CD1c-positive myeloid dendritic cell (primary cell): ENCODE measurements around the gene PRMT3.
"Not testable (repeated sequence)": the region's sequence is repeated elsewhere in the genome, so short reads cannot be mapped to it uniquely, and the experiment has no call there.

ENCODE experiments used
- DNase-seq: peaks from one replicate; pipeline ENCODE4 v3.0.0-alpha.2; 2016; ENCODE audit errors: extremely low spot score

The PRMT3 gene

DNA sequence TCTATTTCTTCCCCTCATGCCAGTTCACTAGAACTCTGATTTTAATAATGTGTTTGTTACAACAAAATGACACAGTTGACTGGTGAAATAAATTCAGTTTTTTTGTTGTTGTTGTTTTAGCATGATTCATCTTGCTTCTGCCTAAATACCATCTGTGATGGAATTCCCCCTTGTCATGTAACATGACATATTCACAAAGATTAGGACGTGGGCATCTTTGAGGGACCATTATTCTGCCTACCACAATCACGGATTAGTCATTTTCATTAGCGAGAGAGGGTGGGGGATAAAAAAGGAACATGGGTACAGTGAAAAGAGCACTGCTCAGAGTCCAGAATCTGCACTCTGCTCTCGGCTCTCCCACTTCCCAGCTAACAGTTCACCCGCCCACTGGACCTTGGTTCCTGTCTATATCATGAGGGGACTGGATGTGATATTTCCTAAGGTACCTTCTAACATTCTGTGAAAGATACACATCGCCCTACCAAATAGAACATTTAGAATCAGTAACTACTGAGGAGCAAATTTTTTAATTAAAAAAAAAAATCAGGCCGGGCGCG lies 12.7 kb upstream of the PRMT3 start:
- peak; percentile 60 for DNase-seq

DNA sequence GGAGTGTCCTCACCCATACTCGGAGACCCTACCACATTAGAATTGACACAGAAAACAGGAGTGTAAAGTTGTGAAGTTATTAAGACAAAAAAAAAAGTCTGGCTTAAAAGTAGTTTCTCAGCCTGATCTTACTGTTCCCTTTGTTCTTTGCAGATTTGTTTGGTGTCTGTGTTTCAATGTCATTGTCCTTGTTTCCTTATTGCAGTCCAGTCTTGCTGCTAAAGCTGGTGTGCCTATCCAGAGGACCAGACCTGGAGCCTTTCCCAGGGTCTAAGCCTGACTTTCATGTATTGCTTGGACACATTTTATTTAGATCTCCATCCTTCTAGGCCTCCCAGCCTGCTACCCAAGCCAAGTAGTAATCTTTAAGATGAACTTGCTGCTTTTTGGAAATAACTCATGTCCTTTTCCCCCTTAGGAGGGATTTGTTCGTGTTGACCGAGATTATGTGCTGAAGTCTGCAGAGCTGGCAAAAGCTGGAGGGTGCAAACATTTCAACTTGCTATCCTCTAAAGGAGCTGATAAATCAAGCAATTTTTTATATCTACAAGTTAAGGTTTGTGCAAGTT lies 11.3 kb upstream of the PRMT3 start:
- no peak for DNase-seq

DNA sequence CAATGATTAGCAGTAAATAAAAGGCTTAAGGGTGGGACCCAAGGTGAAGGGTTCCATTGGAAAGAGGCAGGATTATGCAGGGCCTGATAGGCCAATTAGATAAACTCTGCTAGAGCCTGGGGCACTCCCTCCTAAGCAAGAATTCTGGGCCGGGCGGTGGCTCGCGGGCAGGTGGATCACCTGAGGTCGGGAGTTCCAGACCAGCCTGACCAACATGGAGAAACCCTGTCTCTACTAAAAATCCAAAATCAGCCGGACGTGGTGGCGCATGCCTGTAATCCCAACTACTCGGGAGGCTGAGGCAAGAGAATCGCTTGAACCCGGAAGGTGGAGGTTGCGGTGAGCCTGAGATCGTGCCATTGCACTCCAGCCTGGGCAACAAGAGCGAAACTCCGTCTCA lies 1.5 kb upstream of the PRMT3 start:
- not testable (repeated sequence) for DNase-seq

DNA sequence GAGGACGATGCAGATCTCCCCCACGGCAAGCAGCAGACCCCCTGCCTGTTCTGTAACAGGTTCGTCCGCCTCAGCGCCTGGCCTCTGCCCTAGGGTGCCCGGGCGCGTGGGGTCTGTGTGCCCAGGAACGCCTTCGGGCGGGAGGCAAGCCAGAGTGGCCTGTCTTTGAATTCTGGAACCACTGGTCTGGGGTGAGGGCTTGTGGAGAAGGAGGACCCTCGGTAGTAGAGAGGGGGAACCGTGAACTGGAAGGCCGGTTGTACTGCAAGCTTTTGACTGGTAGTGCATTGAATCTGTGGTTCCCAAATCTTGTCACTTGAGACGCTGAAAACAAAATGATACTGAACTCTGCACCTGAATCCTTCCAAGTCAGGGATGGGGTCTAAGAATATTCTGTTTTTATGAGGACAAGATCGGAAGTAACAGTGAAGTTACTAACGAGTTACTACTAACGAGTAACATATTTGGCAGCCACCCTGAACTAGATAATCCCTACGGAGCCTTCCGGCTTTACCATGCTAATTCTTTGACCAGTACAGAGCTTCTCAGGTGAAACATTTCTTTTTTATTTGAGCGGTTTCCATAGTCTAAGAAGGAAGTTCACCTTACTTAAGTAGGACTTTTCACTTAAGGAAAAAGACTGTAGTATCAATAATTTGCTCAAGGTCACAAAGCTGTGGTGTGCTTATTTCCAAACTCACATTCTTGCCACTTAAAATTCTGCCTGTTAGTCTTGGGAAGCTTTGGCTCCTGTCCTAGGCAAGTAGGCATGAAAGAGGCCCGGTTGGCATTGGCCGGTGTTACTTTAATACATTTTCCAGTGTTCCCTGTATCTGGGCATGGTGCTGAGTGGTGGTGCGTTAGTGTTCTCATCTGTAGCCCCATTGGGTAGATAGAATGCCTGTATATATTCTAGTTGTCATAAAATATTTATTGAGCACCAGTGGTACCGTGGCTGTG lies 860 bp downstream of the PRMT3 start:
- DNase-seq, result peak; percentile 12

DNA sequence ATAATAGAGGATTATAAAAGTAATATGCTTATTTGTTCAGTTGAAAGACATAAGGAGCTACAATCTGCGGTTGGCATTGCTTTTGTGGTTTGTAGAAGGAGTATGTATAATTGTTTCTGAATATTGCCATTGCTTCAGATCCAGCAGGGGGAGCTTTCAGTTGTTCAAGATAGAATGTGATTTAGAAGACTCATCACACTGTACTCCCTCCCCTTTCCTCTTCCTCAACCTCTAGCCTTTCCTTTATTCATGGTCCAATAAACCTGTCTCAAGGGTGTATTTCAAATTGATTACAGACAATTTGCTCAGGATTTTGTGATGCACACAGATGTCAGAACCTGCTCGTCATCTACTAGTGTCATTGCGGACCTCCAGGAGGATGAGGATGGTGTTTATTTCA lies 9.8 kb downstream of the PRMT3 start:
- DNase-seq, result peak; percentile 34

DNA sequence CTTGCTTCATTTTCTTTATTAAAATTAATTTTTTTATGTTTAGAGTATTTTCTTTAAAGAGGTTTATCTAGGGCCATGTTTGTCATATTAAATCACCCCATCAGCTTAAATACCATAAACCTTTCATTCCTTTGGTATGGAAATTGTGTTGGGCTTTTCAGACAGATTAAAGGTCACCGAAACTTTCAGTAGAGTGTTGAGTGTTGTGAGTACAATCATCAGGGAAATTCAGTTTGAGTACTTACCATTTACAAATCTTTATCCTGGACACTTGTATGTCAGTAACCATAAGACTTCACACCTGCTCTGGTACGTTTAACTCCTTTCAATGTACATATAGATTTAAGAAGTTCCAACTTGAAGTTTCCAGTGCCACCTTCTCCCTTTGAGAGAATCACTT lies 12.0 kb downstream of the PRMT3 start:
- DNase-seq, result no peak

DNA sequence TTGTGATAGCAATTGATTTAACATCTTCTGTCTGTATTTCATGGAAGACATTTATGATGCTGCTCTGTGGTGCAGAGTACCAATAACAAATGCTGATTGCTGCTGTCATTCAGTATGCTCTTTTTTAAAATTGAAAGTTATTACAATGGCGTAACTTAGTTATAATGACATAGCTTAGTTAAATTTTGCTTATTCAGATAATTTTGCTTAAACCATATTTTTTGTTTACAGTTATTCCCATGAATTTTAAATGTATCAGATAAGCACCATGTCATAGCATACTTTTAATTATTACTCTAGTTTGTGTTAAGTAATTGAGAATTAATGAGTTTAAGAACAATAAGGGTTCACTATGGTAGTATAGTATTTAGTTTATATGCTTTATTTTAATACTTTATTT lies 15.5 kb downstream of the PRMT3 start:
- no peak for DNase-seq

DNA sequence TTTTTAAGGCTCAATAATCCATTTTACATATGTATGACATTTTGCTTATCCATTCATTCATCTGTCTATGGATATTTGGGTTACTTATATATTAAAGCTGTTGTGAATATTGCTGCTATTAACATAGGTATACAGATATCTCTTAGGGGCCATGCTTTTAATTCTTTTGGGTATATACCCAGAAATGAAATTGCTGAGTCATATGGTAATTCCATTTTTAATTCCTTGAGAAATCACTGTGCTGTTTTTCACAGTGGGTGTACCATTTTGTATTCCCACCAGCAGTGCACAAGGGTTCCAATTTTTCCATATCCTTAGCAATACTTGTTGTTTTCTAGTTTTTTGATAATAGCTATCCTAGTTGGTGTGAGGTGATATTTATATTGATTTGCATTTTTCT lies 19.0 kb downstream of the PRMT3 start:
- DNase-seq, result no peak

DNA sequence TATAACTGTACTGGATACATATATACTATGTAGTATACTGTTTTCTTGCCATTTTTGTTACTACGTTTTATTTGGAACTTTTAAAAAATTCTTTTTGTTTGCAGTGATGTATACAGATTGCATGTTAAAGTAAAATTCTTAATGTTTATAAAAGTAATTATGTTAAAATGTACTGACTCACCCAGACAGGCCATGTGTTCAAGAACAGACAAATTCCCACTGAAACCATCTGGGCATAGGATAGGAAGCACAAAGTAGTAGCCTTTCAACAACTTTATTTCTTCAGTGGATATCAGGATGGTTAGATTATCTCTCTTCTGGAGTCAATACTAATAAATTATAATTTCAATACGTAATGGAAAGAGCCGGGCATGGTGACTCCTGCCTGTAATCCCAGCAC lies 19.8 kb downstream of the PRMT3 start:
- DNase-seq, result no peak

DNA sequence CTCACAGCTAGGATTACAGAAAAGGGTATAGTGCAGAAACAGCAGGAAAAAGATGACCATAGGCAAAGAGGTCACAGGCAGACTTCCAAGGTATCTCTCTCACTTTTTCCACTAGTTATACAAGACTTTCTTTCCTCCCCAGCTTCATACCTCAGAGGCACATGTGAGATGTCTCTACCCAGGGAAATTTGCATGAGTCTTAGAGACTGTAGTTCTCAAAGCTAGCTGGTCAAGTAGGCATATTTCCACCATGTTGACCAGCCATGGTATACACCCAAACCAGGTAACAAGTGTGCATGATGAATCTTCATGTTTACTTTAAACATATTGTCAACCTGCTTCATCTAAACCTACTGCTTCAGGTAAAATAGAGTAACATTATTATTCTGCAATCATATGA lies 27.9 kb downstream of the PRMT3 start:
- no peak for DNase-seq

DNA sequence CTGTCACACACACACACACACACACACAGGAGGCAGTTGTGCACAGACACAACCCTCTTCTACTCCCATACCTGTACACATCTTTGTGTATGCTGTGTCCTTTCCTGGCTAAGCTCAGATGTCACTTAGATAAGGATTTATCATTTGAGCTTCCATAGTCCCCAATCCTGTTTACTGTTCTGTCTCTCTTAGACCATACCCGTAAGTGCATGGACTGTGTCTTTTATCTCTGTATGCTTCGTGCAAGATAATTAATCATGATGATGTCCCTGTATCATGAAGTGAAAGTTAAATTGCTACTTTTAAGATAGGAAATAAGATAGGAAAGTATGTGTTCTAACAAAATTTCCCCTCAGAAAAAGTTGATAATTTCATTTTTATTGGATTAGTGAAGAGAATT lies 30.3 kb downstream of the PRMT3 start:
- DNase-seq, result no peak

DNA sequence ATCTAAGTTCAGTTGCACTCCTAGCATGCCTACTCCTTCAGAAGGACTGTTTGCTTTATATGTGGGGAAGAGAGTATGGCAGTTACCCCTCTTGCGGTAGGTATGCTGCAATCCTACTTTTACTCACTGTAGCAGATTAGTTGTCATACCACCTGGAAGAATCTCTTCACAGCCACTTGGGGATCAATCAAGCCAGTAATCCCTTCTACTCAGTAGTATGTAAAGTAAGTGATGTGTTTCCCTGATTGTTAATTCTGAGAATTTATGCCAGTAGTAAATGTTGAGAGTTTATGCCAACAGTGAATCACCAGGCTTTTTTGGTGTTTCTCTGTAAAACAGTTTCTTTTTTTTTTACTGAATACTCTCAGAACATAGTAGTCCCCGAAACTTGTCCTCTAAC lies 34.4 kb downstream of the PRMT3 start:
- DNase-seq, result no peak

DNA sequence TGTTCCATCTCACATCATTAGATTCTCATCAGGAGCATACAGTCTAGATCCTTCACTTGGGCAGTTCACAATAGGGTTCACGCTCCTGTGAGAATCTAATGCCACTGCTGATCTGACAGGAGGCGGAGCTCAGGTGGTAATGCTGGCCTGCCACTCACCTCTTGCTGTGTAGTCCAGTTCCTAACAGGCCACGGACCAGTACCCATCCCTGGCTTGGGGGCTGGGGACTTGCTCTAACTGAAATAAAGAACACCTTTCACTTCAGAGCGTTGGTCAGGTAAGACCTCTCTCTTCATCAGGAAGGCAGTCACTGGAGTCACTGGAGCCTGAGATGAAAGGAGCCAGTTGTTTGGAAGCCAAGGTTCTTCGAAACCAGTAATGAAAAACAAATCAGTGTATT lies 41.7 kb downstream of the PRMT3 start:
- DNase-seq, result no peak

DNA sequence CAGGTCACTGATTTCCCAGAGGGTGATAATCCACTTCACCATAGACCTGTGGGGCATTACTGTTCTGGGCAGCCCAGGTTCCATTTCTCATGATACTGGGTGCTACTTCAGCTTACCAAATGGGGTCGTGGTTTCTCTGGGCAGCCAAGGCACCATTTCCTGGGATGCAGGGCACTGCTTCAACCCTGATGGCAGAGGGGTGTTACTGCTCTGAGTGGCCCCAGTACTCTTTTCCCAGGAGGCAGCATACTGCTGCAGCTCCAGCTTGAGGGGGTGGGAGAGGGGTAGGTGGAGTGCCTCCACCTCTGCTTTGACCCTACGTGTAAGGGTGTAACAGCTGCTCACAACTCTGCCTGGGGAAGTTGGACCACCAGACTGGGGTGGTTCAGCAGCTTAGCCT lies 51.1 kb downstream of the PRMT3 start:
- no peak for DNase-seq

DNA sequence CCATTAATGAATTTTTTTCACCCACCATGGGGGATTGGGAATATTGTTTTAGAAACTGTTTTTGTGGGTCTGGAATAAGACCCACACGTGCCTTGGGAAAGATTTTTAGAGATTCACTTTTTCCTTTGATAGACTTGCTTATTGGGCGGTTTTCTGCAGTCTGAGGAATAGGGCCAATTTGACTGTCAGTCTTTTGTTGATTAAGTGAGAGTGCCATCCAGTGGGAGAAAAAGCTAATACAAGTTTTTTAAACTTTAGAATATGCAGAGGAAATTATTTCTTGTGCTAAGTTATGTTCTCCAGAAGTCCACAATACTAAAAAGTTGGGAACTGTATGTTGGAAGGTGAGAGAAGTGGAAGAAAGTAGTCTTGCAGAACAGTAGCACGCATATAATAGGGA lies 56.1 kb downstream of the PRMT3 start:
- DNase-seq, result no peak

DNA sequence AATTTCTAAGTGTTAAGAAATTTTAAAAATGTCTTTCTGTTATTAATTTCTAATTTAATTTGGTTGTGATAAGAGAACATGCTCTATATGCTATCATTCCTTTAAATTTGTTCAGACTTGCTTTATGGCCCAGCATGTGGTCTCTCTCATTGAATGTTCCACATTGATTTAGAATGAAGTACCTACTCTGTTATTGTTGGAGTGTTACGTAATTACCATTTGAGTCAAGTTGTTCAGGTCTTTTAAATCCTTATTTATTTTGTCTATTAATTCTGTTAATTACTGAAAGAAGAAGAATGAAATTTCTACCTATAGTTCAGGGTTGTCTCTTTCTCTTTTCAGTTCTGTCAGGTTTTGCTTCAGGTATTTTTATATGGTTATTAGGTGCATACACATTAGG lies 57.0 kb downstream of the PRMT3 start:
- no peak for DNase-seq

DNA sequence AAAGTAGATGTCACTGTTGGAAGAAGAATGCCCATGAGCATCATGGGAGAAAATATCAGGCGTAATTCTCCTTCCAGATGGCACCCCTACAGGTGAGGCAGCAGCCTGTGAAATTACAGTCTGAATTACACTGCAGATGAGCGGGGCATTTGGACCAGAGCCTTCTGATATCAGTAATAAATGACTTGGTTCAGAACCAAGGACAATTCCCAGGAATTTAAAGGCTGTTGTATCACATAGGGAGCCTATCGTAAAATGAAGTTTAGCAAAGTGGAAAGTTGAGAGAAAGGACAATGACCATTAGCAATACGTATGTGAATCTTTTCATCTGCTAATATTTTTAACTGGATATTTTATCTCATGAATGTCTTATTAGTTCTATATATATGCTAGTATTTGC lies 61.3 kb downstream of the PRMT3 start:
- no peak for DNase-seq

DNA sequence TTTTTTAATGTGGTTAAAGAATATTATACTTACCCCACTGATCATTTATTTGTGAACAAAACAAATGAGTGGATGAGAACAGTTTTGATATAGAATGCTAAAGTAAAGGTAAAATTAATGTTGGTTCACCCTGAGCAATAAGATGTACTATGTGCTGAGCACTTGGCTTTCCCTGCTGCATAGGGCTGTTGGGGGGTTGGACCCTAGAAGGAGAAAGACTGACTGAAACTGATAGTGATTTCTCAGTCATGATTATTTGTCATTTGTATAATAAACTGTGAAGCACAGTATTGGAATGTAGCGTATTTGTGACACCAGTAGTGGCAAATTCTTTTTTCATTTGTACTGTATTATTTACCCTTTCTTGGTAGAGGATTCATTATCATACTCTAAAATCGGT lies 63.3 kb downstream of the PRMT3 start:
- no peak for DNase-seq

DNA sequence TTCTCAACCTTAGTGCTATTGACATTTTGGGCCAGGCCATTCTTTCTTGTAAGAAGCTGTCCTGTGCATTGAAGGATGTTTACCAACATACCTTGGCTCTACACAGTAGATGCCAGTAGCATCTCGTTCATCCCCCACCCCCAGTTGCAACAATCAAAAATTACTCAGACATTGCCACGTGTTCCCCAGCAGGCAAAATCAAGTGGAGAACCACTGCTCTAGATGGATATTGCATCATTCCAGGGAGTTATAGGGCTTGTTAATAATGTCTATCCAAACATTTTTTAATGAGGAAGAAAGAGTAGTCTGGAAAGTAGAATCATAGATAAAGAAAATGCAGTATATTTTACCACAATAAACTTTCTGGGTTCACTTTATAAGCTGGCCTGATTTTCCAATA lies 64.1 kb downstream of the PRMT3 start:
- DNase-seq, result peak; percentile 5

DNA sequence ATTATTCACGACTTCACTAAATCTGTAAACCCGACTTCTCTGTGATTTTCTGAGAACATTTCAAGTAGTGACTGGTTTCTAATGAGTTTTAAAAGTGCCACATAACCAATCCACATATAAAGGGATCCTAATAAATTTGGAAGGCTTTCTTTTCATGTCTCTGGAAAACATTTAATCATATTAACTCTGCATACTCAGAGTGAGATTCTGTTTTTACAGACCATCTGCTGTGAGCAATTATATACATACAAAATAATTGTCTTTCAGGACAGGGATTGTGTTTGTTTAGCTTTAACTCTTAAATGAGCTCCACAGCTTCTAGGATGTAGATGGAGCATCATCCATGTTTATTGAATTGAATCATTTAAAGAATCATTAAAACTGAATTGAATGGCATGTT lies 65.1 kb downstream of the PRMT3 start:
- no peak for DNase-seq

DNA sequence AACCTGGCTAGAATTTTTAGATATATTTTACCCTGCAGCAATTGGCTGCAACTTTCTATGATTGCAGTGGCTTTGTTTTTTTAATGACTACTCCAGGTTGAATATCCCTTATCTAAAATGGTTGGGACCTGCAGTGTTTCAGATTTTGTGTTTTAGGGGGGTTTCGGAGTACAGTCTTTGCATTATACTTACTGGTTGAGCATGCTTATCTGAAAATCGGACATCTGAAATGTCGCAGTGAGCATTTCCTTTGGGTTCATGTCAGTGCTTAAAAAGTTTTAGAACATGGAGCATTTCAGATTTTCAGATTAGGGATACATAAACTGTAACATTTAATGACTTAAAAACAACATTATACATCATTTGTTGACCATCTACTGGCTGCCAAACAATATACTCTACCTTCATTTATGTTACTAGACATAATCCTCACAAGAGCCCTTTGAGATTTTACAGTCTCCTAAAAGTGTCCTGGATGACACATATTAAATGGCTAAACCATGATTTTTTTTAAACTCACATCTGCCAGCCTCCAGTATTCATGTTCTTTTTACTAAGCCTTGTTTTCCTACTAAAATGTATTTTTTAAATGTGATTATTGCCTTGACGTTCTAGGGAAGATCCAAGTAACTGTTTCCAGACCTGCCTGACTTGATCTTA lies 66.3 kb downstream of the PRMT3 start:
- no peak for DNase-seq

DNA sequence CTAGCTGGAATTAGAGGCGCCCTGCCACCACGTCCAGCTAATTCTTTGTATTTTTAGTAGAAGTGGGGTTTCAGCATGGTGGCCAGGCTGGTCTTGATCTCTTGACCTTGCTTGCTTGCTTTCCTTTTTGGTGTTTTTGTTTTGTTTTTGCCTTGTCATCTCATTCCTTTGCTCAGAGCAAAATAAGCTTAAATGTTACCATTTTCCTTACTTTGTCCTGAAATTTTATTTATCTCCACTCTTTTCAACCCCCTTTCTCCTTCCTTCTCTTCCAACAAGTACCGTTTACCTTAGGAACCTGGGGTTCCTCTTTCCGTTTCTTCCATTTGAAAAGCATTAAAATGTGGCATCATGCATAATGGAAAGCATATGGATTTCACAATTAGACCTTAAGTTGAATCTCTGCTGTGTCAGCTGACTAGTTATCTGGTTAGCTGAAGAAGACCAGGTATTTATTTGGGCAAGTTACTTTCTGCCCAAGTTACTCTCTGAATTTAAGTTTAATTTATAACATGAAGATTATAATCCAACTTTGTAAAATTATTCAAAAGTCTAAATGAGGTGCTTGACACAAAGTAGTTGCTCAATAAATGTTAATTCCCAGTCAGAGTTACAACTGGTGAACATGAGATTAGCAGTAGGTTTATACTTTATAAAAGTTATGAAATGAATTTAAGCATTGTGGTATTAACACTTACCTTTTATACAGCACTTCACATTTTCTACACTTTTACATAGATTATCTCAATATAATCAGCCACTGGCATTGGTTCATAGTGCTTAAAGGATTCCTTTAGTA lies 69.7 kb downstream of the PRMT3 start:
- DNase-seq, result no peak
